GM12875 (cell line): ENCODE data around the gene CDKN2B-AS1.
"Not testable (repeated sequence)": the region's sequence is repeated elsewhere in the genome, so short reads cannot be mapped to it uniquely, and the experiment has no call there.

Experiments used
- H3K4me3 ChIP-seq: one replicate; pipeline ENCODE4 v1.5.1; 2011; ENCODE audit warnings: low read depth, low read length, control low read depth
- CTCF ChIP-seq: IDR thresholded peaks from 2 replicates; pipeline ENCODE4 v1.5.1; 2011; ENCODE audit warnings: low read depth, mild to moderate bottlenecking, control low read depth, inconsistent platforms, low read length, moderate library complexity, borderline replicate concordance; ENCODE audit not compliant: insufficient read depth

Gene CDKN2B-AS1

GRCh38 chr9:22054076-22054475 is 59.5 kb downstream of the CDKN2B-AS1 start:
- H3K4me3 ChIP-seq = no peak overlapping the region
- no peak for TF ChIP-seq CTCF

- TF ChIP-seq CTCF = no peak
- H3K4me3 ChIP-seq = no peak overlapping the region
Measured at GRCh38 chr9:22054529-22054928, 59.9 kb downstream of the CDKN2B-AS1 start.

- TF ChIP-seq CTCF = no peak
- no peak overlapping the region for H3K4me3 ChIP-seq
Measured at GRCh38 chr9:22055090-22055489, 60.5 kb downstream of the CDKN2B-AS1 start.

- no peak overlapping the region for H3K4me3 ChIP-seq
- no peak for TF ChIP-seq CTCF
Measured at GRCh38 chr9:22056402-22056801, 61.8 kb downstream of the CDKN2B-AS1 start.

GRCh38 chr9:22057972-22058371 is 63.4 kb downstream of the CDKN2B-AS1 start:
- H3K4me3 ChIP-seq = not testable (repeated sequence)

GRCh38 chr9:22060831-22061383 is 66.3 kb downstream of the CDKN2B-AS1 start:
- no peak for TF ChIP-seq CTCF

GRCh38 chr9:22064957-22065356 is 70.4 kb downstream of the CDKN2B-AS1 start:
- no peak for TF ChIP-seq CTCF
- H3K4me3 ChIP-seq = no peak overlapping the region

More at GRCh38 chr9:22060831-22061383, 66.3 kb downstream of the CDKN2B-AS1 start:
- H3K4me3 ChIP-seq = no peak overlapping the region
